Keratinocyte (primary cell): ENCODE results near the gene KANK2. TPM values are rescaled to one million over a fixed set of nuclear protein-coding genes. Genes with fewer than 3 reads are reported as not detected.

Experiments
- DNase-seq: peaks from one replicate; pipeline ENCODE4 v3.0.0-alpha.2; 2011; ENCODE audit warnings: low read depth, missing footprints, low spot score
- FAIRE-seq: peaks from 2 replicates; lab custom pipeline; 2011; peaks lifted over from hg19 to GRCh38; lab: Jason Lieb, UNC
- H2AFZ ChIP-seq: 2 replicates; pipeline ENCODE4 v1.6.0; 2012; ENCODE audit warnings: low read length, control low read depth, inconsistent platforms; ENCODE audit not compliant: control insufficient read depth
- H3K27ac ChIP-seq: 2 replicates; pipeline ENCODE4 v1.5.1; 2011; ENCODE audit warnings: low read length; ENCODE audit not compliant: control insufficient read depth, insufficient read depth
- H3K27me3 ChIP-seq: 3 replicates; pipeline ENCODE4 v1.6.0; 2011; ENCODE audit warnings: low read length; ENCODE audit not compliant: control insufficient read depth, insufficient read depth; ENCODE audit errors: extremely low read depth
- H3K36me3 ChIP-seq, 2 experiments: 2 replicates in 1 of 2; 3 replicates in 1 of 2; pipeline ENCODE4 v1.5.1; 2011; ENCODE audit warnings: low read length in 2 of 2, mild to moderate bottlenecking in 1 of 2; ENCODE audit not compliant: control insufficient read depth in 2 of 2, insufficient read depth in 2 of 2; ENCODE audit errors: extremely low read depth in 1 of 2
- H3K4me1 ChIP-seq: 3 replicates; pipeline ENCODE4 v1.5.1; 2011; ENCODE audit warnings: low read length; ENCODE audit not compliant: control insufficient read depth, insufficient read depth; ENCODE audit errors: extremely low read depth
- H3K4me2 ChIP-seq: 3 replicates; pipeline ENCODE4 v1.6.0; 2011; ENCODE audit warnings: low read depth, low read length; ENCODE audit not compliant: control insufficient read depth, insufficient read depth; ENCODE audit errors: extremely low read depth
- H3K4me3 ChIP-seq, 3 experiments: fragments of 200-600 bp in 1 of 3; sonication (generic) in 1 of 3; 2 replicates in 2 of 3; 3 replicates in 1 of 3; pipeline ENCODE4 v1.5.1; 2011 to 2016; ENCODE audit warnings: low read length in 3 of 3, mild to moderate bottlenecking in 3 of 3, control low read depth in 2 of 3, inconsistent platforms in 1 of 3, low read depth in 1 of 3, mixed read lengths in 1 of 3, mixed run types in 1 of 3, moderate library complexity in 1 of 3; ENCODE audit not compliant: control insufficient read depth in 2 of 3, insufficient read depth in 2 of 3; ENCODE audit errors: extremely low read depth in 1 of 3
- H3K79me2 ChIP-seq: 2 replicates; pipeline ENCODE4 v1.6.0; 2012; ENCODE audit warnings: low read length; ENCODE audit not compliant: control insufficient read depth, insufficient read depth
- H3K9ac ChIP-seq: 3 replicates; pipeline ENCODE4 v1.6.0; 2011; ENCODE audit warnings: low read length; ENCODE audit not compliant: control insufficient read depth, insufficient read depth; ENCODE audit errors: extremely low read depth
- H3K9me1 ChIP-seq: 3 replicates; pipeline ENCODE4 v1.6.0; 2011; ENCODE audit warnings: low read length; ENCODE audit not compliant: control insufficient read depth, insufficient read depth; ENCODE audit errors: extremely low read depth
- H3K9me3 ChIP-seq: 2 replicates; pipeline ENCODE4 v1.5.1; 2012; ENCODE audit warnings: low read depth, low read length; ENCODE audit not compliant: control insufficient read depth
- H4K20me1 ChIP-seq: 3 replicates; pipeline ENCODE4 v1.6.0; 2011; ENCODE audit warnings: low read length; ENCODE audit not compliant: control insufficient read depth, insufficient read depth; ENCODE audit errors: extremely low read depth
- EZH2 ChIP-seq: IDR thresholded peaks from one replicate; pipeline ENCODE4 v1.6.1; 2012; ENCODE audit warnings: inconsistent platforms, mild to moderate bottlenecking, low read length, moderate library complexity
- dilution Hi-C: fragments of 300-500 bp; cut with MboI; formaldehyde crosslinking; loops from one replicate; pipeline ENCODE4 v1.7.0; 2020; ENCODE audit warnings: low sequenced_read_pairs; ENCODE audit not compliant: extremely low pct_ligation_motif_present
- polyA plus RNA-seq, 5 experiments: library from polyadenylated mRNA; depleted of rRNA in 3 of 5; stranded (reverse) in 3 of 5; stranded (forward) in 1 of 5; unstranded in 1 of 5; fragments of >200 nt; gene quantifications; 1 replicate in 1 of 5; 2 replicates in 3 of 5; 3 replicates in 1 of 5; pipeline versions ENCODE4 v1.2.1 to v1.2.3, GENCODE V29; 2011 to 2012; ENCODE audit warnings: missing spikeins in 2 of 5, low read depth in 1 of 5, low replicate concordance in 1 of 5
- TF ChIP-seq, protein P1 (sequence below), 3 experiments: IDR thresholded peaks in 1 of 3; conservative IDR thresholded peaks in 1 of 3; optimal IDR thresholded peaks in 1 of 3; 2 replicates in 2 of 3; 3 replicates in 1 of 3; pipeline versions ENCODE3 to v1.5.1; 2011; ENCODE audit warnings: low read length in 3 of 3, mild to moderate bottlenecking in 3 of 3, moderate library complexity in 2 of 3, control low read depth in 1 of 3, inconsistent platforms in 1 of 3; ENCODE audit not compliant: insufficient read depth in 2 of 3; ENCODE audit errors: extremely low read depth in 1 of 3

The KANK2 gene
- polyA plus RNA-seq, 1 donor (not counting 4 experiments of a cell fraction or from before 2014, with no cell fraction given) = 2.8 TPM

GRCh38 chr19:11210656-11210928 is 13.2 kb upstream of the KANK2 start:
- no peaks in the 10 kb centered on the region for H4K20me1 ChIP-seq
- no peak overlapping the region for H2AFZ ChIP-seq
- FAIRE-seq (no peak), DNase-seq (no peak)
- no peaks in the 10 kb centered on the region for H3K9me1 ChIP-seq
- H3K9ac ChIP-seq = no peak overlapping the region
- H3K4me2 ChIP-seq = no peak overlapping the region
- H3K4me3 ChIP-seq = no peak overlapping the region
- no peaks in the 10 kb centered on the region for H3K9me3 ChIP-seq
- no peak overlapping the region for H3K27ac ChIP-seq
- H3K79me2 ChIP-seq = no peaks in the 10 kb centered on the region
- no peaks in the 10 kb centered on the region for H3K27me3 ChIP-seq
- H3K4me1 ChIP-seq = no peaks in the 10 kb centered on the region
- H3K36me3 ChIP-seq = peaks cover 11 to 23% of the 10 kb centered on the region in 2 experiments
- dilution Hi-C loops = no loop called here
- TF ChIP-seq, protein P1, sequence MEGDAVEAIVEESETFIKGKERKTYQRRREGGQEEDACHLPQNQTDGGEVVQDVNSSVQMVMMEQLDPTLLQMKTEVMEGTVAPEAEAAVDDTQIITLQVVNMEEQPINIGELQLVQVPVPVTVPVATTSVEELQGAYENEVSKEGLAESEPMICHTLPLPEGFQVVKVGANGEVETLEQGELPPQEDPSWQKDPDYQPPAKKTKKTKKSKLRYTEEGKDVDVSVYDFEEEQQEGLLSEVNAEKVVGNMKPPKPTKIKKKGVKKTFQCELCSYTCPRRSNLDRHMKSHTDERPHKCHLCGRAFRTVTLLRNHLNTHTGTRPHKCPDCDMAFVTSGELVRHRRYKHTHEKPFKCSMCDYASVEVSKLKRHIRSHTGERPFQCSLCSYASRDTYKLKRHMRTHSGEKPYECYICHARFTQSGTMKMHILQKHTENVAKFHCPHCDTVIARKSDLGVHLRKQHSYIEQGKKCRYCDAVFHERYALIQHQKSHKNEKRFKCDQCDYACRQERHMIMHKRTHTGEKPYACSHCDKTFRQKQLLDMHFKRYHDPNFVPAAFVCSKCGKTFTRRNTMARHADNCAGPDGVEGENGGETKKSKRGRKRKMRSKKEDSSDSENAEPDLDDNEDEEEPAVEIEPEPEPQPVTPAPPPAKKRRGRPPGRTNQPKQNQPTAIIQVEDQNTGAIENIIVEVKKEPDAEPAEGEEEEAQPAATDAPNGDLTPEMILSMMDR (optimal IDR thresholded peaks at IDR 0.05 in 1 of 3, IDR thresholded peaks at IDR 0.05 in 1 of 3, conservative IDR thresholded peaks at IDR 0.05 in 1 of 3; ENCODE audit: extremely low read depth in 1 of 3, insufficient read depth in 2 of 3, low read length in 3 of 3) = no peak
- TF ChIP-seq EZH2 = no peak

GRCh38 chr19:11209839-11210655 is 12.7 kb upstream of the KANK2 start:
- H2AFZ ChIP-seq = no peak overlapping the region
- FAIRE-seq (no peak), DNase-seq (no peak)
- no peak overlapping the region for H3K4me3 ChIP-seq
- no peaks in the 10 kb centered on the region for H3K9me1 ChIP-seq
- dilution Hi-C loops = no loop called here
- no peaks in the 10 kb centered on the region for H3K27me3 ChIP-seq
- no peaks in the 10 kb centered on the region for H3K4me1 ChIP-seq
- no peaks in the 10 kb centered on the region for H4K20me1 ChIP-seq
- H3K79me2 ChIP-seq = no peaks in the 10 kb centered on the region
- peaks cover 7 to 22% of the 10 kb centered on the region in 2 experiments for H3K36me3 ChIP-seq
- no peak overlapping the region for H3K27ac ChIP-seq
- TF ChIP-seq, protein P1 (optimal IDR thresholded peaks at IDR 0.05 in 1 of 3, IDR thresholded peaks at IDR 0.05 in 1 of 3, conservative IDR thresholded peaks at IDR 0.05 in 1 of 3; ENCODE audit: extremely low read depth in 1 of 3, insufficient read depth in 2 of 3, low read length in 3 of 3) = no peak
- no peak for TF ChIP-seq EZH2
- no peaks in the 10 kb centered on the region for H3K9me3 ChIP-seq
- H3K4me2 ChIP-seq = no peak overlapping the region
- H3K9ac ChIP-seq = no peak overlapping the region
